HG03442 (cell line): Measurements from ENCODE around the gene ADM.
A peak's percentile ranks its signal among the peaks of the same experiment; 100 is the strongest.

Experiments used
- ATAC-seq: cut with Tn5 transposase; IDR thresholded peaks from one replicate; pipeline ENCODE4 v1.9.1; 2021; ENCODE audit warnings: mild to moderate bottlenecking, moderate library complexity; ENCODE audit not compliant: unreplicated experiment

The ADM gene

DNA sequence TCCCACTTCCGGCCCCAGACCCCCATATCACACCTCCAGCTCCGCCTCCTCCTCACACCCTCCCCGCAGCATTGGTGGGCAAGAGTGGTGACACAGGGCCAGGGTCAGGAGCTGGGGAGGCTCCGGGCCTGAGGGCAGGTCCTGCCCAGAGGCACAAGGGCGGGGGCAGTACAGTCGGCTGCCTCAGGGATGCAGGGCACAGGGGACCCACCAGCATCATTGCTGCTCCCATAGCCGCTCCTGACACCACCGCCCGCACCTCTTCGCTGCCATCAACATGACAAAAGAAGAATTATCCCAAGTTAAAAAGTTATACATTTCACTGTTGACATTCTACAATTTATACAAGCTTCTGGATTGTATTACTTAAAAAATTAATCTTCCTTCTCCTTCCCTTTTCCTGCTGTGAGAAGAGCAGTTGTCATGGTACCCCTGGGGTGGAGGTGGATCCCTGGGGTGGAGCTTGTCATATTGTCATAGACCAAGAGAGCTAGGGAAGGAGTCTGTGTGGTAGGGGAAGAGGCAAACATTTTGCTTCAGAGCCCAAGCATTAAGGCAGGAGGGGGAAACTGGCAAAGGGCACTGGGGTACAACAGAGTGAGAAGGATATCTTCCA, 15.0 kb upstream of the ADM start:
- ATAC-seq = no peak

DNA sequence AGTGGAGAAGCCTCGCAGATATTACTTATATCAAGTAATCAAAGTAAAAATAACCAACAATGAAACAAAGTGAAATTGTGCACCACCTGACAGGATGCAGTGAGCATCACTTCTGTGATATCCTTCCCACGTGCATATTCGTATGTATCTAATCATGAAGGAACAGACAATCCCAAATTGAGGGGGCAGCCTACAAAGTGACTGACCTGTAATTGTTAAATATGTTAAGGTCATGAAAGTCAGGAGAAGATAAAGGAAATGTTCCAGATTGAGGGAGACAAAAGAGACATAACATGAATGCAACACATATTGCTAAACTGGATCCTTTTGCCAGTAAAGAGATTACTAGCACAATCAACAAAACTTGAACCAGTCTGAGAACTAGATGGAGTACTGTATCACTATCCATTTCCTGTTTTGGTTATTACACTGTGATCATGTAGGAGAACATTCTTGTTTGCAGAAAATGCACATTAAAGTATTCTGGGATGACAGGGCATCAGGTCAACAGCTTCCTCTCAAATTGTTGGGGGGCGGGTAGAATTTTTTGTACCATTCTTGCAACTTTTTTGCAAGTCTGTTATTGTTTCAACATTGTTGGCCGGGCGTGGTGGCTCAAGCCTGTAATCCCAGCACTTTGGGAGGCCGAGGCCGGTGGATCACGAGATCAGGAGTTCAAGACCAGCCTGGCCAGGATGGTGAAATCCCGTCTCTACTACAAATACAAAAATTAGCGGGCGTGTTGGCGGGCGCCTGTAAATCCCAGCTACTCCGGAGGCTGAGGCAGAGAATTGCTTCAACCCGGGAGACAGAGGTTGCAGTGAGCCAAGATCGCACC, 12.9 kb upstream of the ADM start:
- no peak for ATAC-seq

DNA sequence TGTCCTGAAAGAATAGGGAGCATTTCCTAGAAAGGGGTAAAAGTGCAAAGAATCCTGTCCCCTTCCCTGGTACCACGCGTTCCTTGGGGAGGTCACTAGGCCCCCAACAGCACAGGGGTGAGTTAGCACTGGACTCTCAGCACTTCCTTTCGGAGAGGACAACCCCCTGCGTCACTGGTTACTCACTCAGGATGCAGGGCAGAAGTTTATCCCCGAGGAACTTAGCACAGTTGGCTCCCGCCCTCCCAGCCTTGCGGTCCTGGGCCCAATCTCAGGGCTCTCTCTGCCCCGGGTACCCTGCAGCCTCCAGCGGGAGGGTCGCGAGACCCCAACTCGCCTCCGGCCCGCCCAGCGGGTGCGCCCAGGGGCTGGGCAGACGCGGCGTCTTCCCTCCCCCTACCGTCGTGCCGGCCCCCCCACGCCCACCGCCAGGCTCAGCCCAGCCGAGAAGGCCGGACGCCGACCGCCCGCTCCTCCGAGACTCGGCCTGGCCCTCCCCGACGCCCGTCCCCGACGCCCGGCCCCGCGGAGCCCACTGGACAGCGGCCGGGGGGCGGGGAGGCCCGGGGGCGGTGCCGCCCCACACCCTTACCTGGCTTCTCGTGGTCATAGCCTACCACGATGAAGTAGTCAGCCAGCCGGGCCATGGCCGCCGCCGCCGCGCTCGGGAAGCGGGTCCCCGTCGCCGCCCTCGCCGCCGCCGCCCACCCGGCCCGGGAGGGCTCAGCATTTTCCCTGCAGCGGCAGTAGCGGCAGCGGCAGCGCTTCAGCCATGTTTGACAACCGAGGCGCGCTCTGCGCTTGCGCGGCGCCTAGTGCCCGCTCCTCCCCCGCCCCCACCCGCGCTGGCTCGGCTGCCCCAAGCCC, 11.2 kb upstream of the ADM start, which contains the start of gene SBF2:
Gene SBF2 (minus strand): TSS at position 797 of the 867 bp plus-strand sequence. CDS start 150 bp downstream, at position 647.
- ATAC-seq = no peak

DNA sequence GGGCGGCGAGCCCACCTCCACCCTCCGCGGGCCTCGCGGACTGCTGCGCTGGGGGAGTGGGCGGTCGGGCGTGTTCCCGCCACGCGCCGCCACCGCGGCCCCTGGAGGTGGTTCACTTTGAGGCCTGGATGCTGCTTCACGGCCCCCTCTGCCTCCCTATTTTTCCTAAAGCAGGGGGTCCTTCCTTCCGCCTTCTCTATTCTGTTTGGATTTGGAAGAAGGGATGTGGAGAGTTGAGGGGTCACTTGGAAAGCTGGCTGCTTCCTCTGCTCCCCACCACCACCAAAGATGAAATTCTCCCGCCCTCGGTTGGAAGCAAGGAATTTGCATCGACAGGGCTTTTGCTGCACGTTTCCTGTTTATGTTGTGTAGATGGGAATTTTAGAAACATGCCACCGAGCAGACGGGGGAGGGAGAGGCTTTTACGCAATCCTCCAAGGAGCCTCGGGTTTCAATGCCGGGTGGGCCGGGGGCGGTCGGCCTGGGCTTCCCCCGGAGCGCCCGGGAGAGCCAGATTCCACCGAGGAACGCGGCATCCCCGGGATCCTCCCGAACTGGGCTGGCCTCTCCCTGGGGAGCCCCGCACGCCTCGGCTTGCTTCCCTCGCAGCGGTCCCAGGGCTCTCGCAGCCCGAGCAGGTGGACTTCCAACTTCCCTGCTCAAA, 10.5 kb upstream of the ADM start:
- ATAC-seq = no peak

DNA sequence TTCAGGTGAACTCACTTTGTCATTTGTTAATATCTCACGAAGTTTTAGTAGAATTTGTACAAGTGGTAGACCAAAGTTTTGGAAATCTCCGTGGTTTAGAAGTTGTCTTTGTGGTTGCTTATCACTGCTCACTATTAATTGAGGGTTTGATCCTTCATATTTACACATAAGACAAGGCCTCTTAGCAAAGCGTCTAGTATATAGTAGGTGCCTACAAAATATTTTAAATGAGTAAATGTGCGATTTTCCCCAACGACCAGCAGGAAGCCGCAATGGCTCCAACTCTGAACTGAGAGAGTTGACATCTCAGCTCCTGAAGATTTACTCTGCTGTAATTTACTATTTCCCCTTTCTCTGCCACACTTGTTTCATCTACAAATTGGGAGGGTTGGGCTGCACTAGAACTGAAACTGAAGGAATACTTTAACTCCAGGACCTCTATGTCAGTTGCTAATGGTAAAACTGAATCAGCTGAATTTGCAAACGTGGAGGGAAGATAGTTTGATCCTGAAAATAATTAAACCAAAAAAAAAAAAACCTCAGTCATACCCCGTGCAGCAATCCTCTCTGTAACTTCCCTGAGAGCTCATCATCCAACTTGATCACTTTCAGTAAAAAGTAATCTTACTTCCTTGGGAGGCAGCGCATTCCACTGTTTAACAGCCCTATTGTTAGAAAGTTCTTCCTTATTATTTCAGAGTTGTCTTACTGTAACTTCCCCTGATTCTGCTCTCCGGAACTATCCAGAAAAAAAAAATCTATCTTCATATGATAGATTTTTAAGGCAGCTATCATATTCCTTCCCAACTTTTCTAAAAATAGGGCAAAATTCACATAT, 9.6 kb upstream of the ADM start:
- ATAC-seq = no peak

DNA sequence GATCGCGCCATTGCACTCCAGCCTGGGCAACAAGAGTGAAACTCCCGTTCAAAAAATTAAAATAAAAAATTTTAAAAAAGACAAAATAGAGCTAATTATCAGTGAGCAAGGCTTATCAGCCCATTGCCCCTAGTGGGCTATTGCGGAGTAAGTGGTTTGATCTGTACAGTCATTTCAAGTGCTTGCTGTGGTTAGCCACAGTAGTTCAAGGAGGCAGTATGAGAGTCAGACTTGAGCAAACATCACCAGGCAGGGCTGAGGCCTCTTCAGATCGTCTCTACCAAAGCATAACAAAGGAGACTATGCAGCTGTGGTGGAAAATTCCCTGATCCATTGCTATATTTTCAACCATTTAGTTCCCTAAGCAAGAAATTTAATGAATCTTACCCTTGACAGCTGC, 6.5 kb upstream of the ADM start:
- peak; percentile 94 for ATAC-seq

DNA sequence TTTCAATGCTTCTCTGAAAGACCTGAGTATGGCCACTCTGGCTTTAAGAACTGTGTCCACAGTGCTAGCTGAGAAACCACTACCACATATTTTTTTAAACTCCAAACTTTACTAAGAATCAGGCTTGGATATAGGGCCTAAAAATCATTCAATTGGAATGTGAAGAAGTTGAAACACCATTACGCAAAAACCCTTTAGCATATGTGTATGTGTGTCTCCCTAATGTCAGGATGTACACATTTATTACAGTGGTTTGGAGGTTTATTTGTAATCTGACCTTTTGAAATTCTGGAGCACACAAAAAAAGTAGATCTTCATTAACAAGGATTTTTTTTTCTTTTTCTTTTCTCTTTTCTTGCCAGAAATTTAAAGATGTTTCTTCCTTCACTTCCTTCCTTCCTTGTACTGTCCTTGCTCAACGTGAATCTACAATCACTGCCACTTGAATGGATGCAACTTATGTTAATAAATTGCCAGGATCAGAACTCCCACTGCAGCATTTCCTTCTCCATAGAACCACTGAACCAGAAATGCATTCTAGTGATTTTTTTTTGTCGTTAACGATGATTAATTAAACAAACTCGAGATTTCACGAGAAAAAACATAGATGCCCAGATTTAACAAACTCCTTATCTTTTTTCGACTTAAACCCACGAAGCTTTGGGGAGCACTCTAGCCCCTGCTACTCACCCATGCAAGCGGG, 3.1 kb upstream of the ADM start:
- ATAC-seq = no peak

DNA sequence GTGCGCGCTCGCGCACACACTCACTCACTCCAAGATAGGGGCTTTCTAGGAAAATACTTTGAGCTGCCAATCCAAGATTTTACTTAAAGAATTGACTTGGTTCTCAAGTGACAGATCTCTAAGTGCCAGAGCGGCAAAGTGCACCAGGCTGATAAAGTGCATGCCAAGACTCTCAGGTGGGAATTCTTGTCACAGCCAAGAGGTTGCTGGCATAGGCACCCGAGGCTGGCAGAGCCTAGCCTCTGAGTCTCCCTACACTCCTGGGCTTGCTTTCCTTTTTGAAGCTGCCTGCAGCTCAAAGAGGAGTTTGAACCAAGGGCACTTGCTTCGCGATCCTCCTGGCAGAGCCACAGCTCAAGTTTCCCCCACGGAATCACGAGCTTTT, 2.5 kb upstream of the ADM start:
- no peak for ATAC-seq

DNA sequence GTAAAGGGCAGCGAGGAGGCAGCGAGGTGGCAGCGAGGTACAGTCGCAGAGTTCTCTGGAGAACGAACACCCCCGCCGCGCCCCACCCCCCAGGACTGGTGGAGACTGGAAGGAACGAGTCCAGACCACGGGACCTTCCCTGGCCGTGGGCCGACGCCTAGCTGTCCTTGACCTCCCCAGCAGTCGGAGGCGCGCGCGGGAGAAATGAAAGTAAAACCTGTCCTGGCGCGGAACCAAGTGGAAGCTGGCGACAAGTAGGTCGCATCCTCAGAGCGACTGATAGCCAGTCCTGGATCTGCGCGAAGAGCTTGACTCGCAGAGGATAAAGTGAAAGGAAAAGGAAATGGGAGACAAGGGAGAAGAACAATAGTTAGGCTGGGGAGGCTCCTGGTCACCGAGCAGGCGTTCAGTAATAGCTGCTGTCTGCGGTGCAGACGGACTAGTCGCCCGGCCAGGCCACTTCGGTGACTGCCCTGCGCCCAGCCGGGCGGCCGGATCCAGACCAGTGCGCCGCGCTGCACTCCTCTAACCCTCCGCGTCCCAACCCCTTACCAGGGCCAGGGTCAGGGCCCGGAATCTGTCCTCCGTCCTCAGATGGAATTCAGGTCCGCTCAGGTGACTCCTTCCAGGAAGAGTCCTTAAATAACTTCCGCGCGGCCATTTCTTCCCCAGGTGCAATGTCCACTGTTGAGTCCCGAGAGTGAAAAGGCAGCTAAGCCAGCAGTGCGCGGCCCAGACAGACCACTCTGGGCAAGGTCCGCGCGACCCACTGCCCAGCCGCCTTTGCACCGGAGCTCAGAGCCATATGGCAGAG, 1.9 kb upstream of the ADM start:
- no peak for ATAC-seq

DNA sequence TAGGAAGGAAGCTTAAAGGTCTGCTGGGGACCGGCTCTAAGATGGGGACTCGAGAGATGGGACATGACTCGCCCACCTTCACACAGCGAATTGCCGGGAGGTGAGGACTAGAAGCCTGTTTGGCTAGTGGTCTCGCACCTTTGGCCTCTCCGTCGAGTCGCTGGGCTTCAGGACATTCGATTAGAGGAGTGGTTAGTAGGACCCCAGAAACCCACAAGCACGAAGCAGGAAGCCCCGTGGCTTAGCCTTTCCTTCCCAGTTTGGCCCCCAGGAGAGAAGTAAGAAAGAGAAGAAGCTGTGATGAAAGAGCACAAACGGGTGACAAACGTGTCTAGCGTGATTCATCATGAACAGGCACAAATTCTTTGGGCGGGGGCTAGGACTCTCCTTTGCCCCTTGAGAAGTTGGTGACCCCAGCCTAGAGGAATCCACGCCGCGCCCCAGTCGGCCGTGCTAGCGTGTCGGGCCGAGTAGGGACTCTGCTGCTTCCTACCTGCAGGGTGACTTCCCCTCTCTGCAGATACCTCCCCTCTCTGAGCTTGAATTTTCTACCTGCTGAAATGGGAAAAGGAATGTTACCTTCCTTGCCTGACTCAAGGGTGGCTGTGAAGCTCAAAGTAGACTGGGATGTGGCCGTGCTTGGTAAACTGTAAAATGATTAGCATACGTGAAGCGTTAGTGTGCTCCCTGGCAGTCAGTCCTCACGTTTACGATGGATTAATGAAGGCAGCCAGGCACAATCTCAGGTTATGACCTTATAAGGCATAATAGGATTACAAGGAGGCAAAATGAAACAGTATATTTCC, 1.1 kb upstream of the ADM start:
- no peak for ATAC-seq

DNA sequence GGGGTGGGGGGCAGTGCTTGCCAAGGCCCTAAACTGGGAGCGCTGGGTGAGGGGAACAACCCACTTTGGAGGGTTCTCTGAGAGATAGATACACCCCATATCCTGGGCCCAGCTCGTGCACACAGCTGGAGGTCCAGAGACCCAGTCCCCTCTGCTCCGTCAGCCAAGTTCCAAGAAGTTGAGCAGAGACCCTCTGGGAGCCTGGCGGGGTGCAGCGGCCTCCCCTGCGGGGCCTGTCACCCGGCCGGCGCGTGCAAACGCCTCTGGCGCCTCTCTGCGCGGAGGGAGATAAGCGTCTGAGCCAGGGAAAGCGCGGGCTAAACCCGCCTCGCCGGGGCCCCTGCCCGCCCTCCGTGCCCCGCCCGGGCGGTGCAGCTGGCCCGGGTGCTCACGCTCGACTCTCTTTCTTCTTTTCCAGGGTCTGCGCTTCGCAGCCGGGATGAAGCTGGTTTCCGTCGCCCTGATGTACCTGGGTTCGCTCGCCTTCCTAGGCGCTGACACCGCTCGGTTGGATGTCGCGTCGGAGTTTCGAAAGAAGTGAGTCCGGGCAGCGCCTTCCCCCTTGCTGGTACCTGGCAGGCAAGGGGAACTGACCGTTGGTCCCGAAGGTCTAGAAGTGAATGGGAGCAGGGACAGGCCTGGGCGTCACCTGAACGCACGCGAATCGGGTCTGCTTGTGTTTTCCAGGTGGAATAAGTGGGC, 540 bp downstream of the ADM start:
- no peak for ATAC-seq

DNA sequence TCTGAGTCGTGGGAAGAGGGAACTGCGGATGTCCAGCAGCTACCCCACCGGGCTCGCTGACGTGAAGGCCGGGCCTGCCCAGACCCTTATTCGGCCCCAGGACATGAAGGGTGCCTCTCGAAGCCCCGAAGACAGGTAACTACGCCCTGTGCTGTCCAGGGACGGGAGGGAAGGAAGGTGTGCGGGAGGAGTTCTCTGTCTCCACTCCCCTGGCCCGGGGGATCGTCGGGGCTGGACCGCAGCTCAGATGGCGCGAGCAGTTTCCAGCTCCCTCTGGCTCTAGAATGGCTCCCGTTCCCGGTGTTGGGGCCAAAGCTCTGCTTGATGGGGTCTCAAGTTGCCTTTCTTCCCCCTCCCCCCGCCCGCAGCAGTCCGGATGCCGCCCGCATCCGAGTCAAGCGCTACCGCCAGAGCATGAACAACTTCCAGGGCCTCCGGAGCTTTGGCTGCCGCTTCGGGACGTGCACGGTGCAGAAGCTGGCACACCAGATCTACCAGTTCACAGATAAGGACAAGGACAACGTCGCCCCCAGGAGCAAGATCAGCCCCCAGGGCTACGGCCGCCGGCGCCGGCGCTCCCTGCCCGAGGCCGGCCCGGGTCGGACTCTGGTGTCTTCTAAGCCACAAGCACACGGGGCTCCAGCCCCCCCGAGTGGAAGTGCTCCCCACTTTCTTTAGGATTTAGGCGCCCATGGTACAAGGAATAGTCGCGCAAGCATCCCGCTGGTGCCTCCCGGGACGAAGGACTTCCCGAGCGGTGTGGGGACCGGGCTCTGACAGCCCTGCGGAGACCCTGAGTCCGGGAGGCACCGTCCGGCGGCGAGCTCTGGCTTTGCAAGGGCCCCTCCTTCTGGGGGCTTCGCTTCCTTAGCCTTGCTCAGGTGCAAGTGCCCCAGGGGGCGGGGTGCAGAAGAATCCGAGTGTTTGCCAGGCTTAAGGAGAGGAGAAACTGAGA, 1.4 kb downstream of the ADM start:
- no peak for ATAC-seq

DNA sequence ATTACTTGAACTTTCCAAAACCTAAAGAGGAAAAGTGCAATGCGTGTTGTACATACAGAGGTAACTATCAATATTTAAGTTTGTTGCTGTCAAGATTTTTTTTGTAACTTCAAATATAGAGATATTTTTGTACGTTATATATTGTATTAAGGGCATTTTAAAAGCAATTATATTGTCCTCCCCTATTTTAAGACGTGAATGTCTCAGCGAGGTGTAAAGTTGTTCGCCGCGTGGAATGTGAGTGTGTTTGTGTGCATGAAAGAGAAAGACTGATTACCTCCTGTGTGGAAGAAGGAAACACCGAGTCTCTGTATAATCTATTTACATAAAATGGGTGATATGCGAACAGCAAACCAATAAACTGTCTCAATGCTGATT, 2.1 kb downstream of the ADM start:
- no peak for ATAC-seq

DNA sequence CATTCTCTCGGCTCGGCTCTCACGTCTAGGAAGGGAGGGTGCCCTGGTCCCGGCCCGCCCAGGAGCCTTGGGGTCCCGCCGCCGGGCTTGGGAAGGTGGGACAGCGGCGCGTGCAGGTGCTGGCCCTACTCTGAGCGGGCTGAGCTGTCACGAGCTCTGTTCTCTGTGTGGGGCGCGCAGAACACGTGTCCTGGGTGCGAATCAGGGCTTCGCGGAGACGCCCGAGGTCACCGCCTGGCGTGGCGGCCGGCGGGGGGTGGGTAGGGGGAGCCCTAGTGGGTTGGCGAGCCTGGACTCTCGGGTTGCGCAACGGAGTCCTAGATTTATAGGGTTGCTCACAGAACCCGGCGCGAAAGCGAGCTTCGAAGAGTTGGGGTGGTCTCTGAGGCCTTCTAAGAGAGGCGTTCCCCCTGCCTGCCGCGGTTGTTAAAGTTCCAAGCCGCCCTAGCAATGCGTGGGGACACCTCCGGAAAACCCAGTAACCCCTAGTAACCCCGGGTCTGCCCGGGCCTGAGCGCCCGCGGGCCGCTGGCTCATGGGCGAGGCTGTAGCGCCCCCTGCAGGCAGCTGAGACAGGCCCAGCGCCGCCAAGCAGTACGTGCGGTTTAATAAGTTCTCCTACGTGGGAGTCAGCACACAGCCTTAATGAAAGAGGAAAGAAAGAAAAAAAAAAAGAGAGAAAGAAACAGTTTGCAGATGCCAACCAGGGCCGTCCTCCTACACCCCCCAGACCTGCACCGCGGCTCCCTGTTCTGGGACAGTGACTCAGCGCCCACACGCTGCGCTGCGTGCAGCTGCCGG, 2.7 kb downstream of the ADM start:
- peak; percentile 64 for ATAC-seq

DNA sequence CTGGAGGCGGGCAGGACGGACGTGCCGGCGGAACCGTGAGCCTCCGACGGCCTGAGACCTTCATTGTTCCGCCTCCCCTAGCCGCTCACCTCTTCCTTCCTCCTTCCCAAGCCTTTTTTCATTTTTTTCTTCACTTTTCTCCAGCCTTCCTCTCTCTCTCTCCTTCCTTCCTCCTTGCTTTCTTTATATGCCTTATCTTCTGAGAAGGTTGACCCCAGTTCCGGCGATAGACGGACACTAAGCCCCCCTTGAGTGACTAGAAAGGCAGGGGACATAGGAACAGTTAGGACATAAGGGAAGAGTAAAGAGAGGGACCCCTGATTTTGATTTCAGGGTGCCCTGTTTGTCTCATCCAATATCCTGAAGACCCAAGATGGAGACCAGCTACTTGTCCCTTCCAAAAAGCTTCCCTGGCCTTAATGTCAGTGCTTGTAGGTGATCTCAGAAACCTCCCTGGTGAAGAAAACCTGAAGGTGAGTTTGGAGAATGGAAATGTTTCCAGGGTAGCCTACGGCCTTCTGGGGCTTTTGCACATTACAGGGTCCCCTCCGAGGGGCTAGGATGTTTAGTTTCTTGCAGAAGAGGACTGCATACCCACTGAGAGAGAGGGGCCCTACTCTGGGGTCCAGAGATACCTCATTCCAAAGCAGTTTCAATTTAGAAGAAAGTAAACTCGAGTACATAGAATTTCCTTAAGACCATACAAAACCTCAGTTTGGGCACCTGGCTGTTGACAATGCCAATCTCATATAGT, 3.5 kb downstream of the ADM start:
- ATAC-seq = no peak
